Activated CD8-positive, alpha-beta memory T cell treated with anti-CD3 and anti-CD28 coated beads, Interleukin-2, amount 10 ng/mL, durations not matched to agents 7 days and 5 days (primary cell): ENCODE results near the gene AMDHD1. TPM values are rescaled to one million over a fixed set of nuclear protein-coding genes. Genes with fewer than 3 reads are reported as not detected.

Experiments used
- ATAC-seq: fragments of 150-1000 bp; cut with Tn5 transposase; one replicate; pipeline ENCODE4 v1.10.0; 2021; ENCODE audit warnings: moderate library complexity
- CTCF ChIA-PET: fragments of 350-600 bp; sonication (Branson Sonifier 250); formaldehyde crosslinking; loops from one replicate; lab custom pipeline; 2021; ENCODE audit warnings: antibody characterized with exemption; lab: Charles Lee
- DNase-seq: peaks from one replicate; pipeline ENCODE4 v3.0.0-alpha.2; 2020
- H3K27ac Mint-ChIP-seq: one replicate; pipeline ENCODE4 v1.8.0; 2021; ENCODE audit warnings: mild to moderate bottlenecking, mixed read lengths
- H3K27me3 Mint-ChIP-seq: one replicate; pipeline ENCODE4 v1.8.0; 2021; ENCODE audit warnings: mixed read lengths
- H3K36me3 Mint-ChIP-seq: one replicate; pipeline ENCODE4 v1.8.0; 2021; ENCODE audit warnings: mild to moderate bottlenecking, mixed read lengths
- H3K4me1 Mint-ChIP-seq: one replicate; pipeline ENCODE4 v1.8.0; 2021; ENCODE audit warnings: mixed read lengths
- H3K4me3 Mint-ChIP-seq: one replicate; pipeline ENCODE4 v1.8.0; 2021; ENCODE audit warnings: mild to moderate bottlenecking, moderate library complexity, mixed read lengths
- H3K9me3 Mint-ChIP-seq: one replicate; pipeline ENCODE4 v1.8.0; 2022; ENCODE audit warnings: low read depth, mixed read lengths
- total RNA-seq, 2 experiments: library from RNA; stranded (reverse); gene quantifications; one replicate each; pipeline ENCODE4 v1.2.3, GENCODE V29; 2021

The AMDHD1 gene
- total RNA-seq, 2 experiments from 2014 or later, result 1.3 to 1.4 TPM

GRCh38 chr12:95989504-95990123, 46.5 kb downstream of the AMDHD1 start:
- ATAC-seq, result no peak
- CTCF ChIA-PET, result interaction anchor here (1.2 to 1.6 kb wide), 2 partner anchors 9 to 71 kb away, joined by 5 to 6 read pairs; no protein-coding TSS in a partner anchor

DNA sequence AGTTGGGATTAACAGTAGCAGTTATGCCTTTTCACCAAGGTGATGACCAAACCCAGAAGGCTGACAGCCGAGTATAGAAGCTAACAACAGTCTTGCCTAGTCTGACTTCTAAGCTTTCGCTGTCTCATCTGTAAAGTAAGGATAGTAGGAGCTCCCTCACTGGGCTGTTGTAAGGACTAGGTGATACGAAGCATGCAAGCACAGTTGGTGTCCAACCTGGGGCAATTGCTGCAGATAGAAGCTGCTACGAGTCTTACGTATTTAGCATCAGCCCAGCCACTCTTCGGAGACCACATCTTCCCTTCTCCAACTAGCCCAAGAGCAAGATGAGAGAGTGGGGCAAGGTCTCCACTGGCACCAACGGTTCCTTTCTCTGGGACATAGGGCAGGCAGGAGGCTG, 47.0 kb downstream of the AMDHD1 start:
- no peaks in the 10 kb centered on the region for H3K36me3 Mint-ChIP-seq
- H3K4me3 Mint-ChIP-seq, result no peak overlapping the region
- DNase-seq (no peak), ATAC-seq (no peak)
- no peaks in the 10 kb centered on the region for H3K27me3 Mint-ChIP-seq
- no peaks in the 10 kb centered on the region for H3K9me3 Mint-ChIP-seq
- no peaks in the 10 kb centered on the region for H3K4me1 Mint-ChIP-seq
- H3K27ac Mint-ChIP-seq, result no peak overlapping the region
- CTCF ChIA-PET, result interaction anchor here (1.6 kb wide), 1 partner anchor 9 kb away, joined by 6 read pairs; no protein-coding TSS in a partner anchor

More at GRCh38 chr12:95989504-95990123, 46.5 kb downstream of the AMDHD1 start:
- no peak overlapping the region for H3K27ac Mint-ChIP-seq
- H3K27me3 Mint-ChIP-seq, result no peaks in the 10 kb centered on the region
- H3K9me3 Mint-ChIP-seq, result no peaks in the 10 kb centered on the region
- no peak overlapping the region for H3K4me3 Mint-ChIP-seq
- H3K36me3 Mint-ChIP-seq, result no peaks in the 10 kb centered on the region
- DNase-seq, result no peak
- no peaks in the 10 kb centered on the region for H3K4me1 Mint-ChIP-seq

GRCh38 chr12:95993907-95994306, 50.8 kb downstream of the AMDHD1 start:
- Mint-ChIP-seq H3K9me3 (no peaks in the 10 kb centered on the region), H3K4me3 (no peak overlapping the region), H3K27me3 (no peaks in the 10 kb centered on the region), H3K27ac (no peak overlapping the region), H3K4me1 (peaks cover 11% of the 10 kb centered on the region), H3K36me3 (no peaks in the 10 kb centered on the region)
- DNase-seq, result no peak
- CTCF ChIA-PET, result interaction anchor here (1.6 kb wide), 1 partner anchor 75 kb away, joined by 6 read pairs; no protein-coding TSS in a partner anchor
- ATAC-seq, result no peak

GRCh38 chr12:95994476-95994875, 51.3 kb downstream of the AMDHD1 start:
- H3K9me3 Mint-ChIP-seq, result no peaks in the 10 kb centered on the region
- H3K36me3 Mint-ChIP-seq, result no peaks in the 10 kb centered on the region
- CTCF ChIA-PET, result no interaction called here

GRCh38 chr12:95995238-95996031, 52.3 kb downstream of the AMDHD1 start:
- peaks cover 1% of the 10 kb centered on the region for H3K36me3 Mint-ChIP-seq
- H3K9me3 Mint-ChIP-seq, result no peaks in the 10 kb centered on the region
- no peak for ATAC-seq

More at GRCh38 chr12:95994476-95994875, 51.3 kb downstream of the AMDHD1 start:
- ATAC-seq (no peak), DNase-seq (no peak)
- peaks cover 11% of the 10 kb centered on the region for H3K4me1 Mint-ChIP-seq
- no peak overlapping the region for H3K27ac Mint-ChIP-seq
- no peaks in the 10 kb centered on the region for H3K27me3 Mint-ChIP-seq
- H3K4me3 Mint-ChIP-seq, result no peak overlapping the region

GRCh38 chr12:95996034-95996658, 53.0 kb downstream of the AMDHD1 start, which contains the start of gene HAL:
Gene HAL, minus strand, starts transcription at chr12:95996344. Its CDS starts 434 bp downstream, at chr12:95995910.
- no peak within 1 kb of the TSS for H3K27ac Mint-ChIP-seq
- H3K4me3 Mint-ChIP-seq, result no peak within 1 kb of the TSS
- CTCF ChIA-PET, result interaction anchor here (0.6 to 5.2 kb wide), 2 partner anchors 78 to 490 kb away, joined by 4 to 71 read pairs; no protein-coding TSS in a partner anchor
- H3K4me1 Mint-ChIP-seq, result peaks cover 11% of the 10 kb centered on the region
- H3K9me3 Mint-ChIP-seq, result no peaks in the 10 kb centered on the region
- no peak for ATAC-seq
- no peaks in the 10 kb centered on the region for H3K27me3 Mint-ChIP-seq
- DNase-seq, result no peak
- peaks cover 1% of the 10 kb centered on the region for H3K36me3 Mint-ChIP-seq

More at GRCh38 chr12:95995238-95996031, 52.3 kb downstream of the AMDHD1 start:
- Mint-ChIP-seq H3K4me1 (peaks cover 11% of the 10 kb centered on the region), H3K4me3 (no peak overlapping the region), H3K27ac (no peak overlapping the region), H3K27me3 (no peaks in the 10 kb centered on the region)
- no peak for DNase-seq
- CTCF ChIA-PET, result interaction anchor here (0.6 kb wide), 1 partner anchor 490 kb away, joined by 4 read pairs; no protein-coding TSS in a partner anchor

GRCh38 chr12:95997276-95997675, 54.1 kb downstream of the AMDHD1 start:
- Mint-ChIP-seq H3K27me3 (no peaks in the 10 kb centered on the region), H3K4me3 (no peak overlapping the region), H3K4me1 (peaks cover 11% of the 10 kb centered on the region), H3K27ac (no peak overlapping the region), H3K36me3 (peaks cover 1% of the 10 kb centered on the region), H3K9me3 (no peaks in the 10 kb centered on the region)
- CTCF ChIA-PET, result interaction anchor here (2.4 to 5.2 kb wide), 2 partner anchors 9 to 79 kb away, joined by 5 to 71 read pairs; no protein-coding TSS in a partner anchor
- no peak for DNase-seq
- no peak for ATAC-seq

DNA sequence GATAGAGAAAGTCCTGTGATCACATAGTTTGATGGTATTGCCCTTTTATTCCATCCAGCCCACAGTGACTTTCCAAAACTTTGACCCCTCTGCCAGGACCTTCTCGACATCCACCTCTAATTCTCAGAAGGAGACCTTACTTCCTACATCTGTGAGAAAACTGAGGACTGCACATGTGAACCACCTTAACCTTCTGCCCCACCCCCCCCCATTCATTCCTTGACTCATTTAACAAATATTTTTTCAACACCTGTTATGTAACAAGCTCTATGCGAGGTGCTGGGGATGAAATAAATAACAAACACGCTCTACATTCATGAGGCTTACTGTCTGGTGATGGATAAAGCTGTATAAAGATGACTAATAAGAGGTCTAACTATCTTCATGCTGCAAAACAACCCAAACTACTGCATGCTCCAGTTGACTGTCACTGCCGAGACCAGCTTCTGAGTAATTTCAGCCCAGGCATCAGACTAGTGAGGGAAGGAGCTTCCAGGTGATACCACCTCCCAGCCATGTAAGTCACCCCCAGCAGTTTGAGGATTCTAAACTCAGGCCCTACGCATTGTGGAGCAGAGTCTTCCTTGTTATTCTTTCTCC, 54.9 kb downstream of the AMDHD1 start:
- DNase-seq (peak; percentile 47), ATAC-seq (peak; percentile 29)
- no peak overlapping the region for H3K27ac Mint-ChIP-seq
- no peaks in the 10 kb centered on the region for H3K9me3 Mint-ChIP-seq
- H3K36me3 Mint-ChIP-seq, result peaks cover 5% of the 10 kb centered on the region
- no peaks in the 10 kb centered on the region for H3K27me3 Mint-ChIP-seq
- H3K4me3 Mint-ChIP-seq, result no peak overlapping the region
- H3K4me1 Mint-ChIP-seq, result peaks cover 11% of the 10 kb centered on the region
- CTCF ChIA-PET, result interaction anchor here (0.6 to 5.2 kb wide), 34 partner anchors 8 to 919 kb away, joined by 3 to 71 read pairs (median 4); partner anchors contain the start of genes AMDHD1, CCDC38, FGD6 and VEZT

DNA sequence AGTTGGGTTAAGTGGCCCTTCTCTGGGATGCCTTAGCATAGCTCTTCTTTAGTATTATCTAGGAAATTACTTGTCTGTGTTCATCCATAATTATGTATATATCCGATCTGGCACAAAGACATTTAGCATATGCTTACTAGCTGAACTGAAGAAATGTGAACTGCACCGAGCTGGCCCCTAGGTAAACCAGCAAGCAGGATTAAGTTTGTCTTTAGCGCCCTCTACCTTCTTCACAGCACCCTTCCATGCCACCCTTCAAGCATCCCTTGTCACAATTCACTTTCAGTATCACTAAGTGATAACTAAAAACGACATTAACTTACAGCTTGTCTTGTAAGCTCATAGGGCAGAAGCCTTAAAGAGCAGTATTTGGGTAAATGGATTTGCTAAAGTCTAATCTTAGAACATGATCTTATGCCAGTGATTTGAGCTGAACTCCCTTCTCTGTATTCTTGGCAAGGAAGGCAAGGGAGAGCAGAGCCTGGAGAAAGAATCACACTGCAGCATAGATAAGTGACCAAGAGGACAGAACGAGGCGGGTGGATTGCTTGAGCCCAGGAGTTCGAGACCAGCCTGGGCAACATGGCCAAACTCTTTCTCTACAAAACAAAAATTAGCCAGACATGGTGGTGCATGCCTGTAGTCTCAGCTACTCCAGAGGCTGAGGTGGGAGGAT, 55.6 kb downstream of the AMDHD1 start:
- H3K27me3 Mint-ChIP-seq, result no peaks in the 10 kb centered on the region
- CTCF ChIA-PET, result interaction anchor here (0.6 to 5.2 kb wide), 37 partner anchors 9 to 920 kb away, joined by 3 to 71 read pairs (median 4); partner anchors contain the start of genes AMDHD1, CCDC38, FGD6 and VEZT
- peaks cover 11% of the 10 kb centered on the region for H3K4me1 Mint-ChIP-seq
- peaks cover 5% of the 10 kb centered on the region for H3K36me3 Mint-ChIP-seq
- peak; percentile 73 for DNase-seq
- peak; percentile 99 for ATAC-seq
- peak overlapping the region; percentile 52 for H3K27ac Mint-ChIP-seq
- H3K4me3 Mint-ChIP-seq, result no peak overlapping the region
- H3K9me3 Mint-ChIP-seq, result no peaks in the 10 kb centered on the region

- Mint-ChIP-seq H3K4me1 (peaks cover 11% of the 10 kb centered on the region), H3K4me3 (no peak overlapping the region), H3K9me3 (no peaks in the 10 kb centered on the region), H3K27me3 (no peaks in the 10 kb centered on the region), H3K27ac (no peak overlapping the region), H3K36me3 (peaks cover 5% of the 10 kb centered on the region)
- ATAC-seq (no peak), DNase-seq (no peak)
- CTCF ChIA-PET, result interaction anchor here (0.6 to 5.2 kb wide), 14 partner anchors 8 to 517 kb away, joined by 3 to 71 read pairs (median 5); partner anchors contain the start of genes AMDHD1 and CCDC38
Measured at GRCh38 chr12:95999484-95999883, 56.4 kb downstream of the AMDHD1 start.

DNA sequence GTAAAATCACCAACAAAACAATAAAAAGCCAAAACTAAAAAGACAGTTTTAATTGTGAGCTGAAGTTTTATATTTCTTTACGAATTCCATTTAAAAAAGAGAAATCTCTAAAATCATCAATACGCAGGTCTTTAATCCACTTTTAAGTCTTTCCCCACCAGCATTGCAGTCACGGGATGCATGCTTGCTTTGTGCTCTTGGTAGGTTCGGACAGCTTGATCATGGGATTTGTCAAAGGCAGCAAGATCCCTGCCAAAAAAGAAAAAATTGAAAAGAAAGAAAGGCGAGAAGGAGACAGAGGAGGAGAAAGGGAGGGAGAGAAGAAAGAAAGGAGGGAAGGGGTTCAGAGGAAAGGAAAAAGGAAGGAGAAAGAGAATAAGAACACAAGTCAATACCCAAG, 57.7 kb downstream of the AMDHD1 start:
- DNase-seq (no peak), ATAC-seq (no peak)
- Mint-ChIP-seq H3K36me3 (peaks cover 11% of the 10 kb centered on the region), H3K27ac (no peak overlapping the region), H3K4me1 (peaks cover 11% of the 10 kb centered on the region), H3K4me3 (no peak overlapping the region), H3K27me3 (no peaks in the 10 kb centered on the region), H3K9me3 (no peaks in the 10 kb centered on the region)
- CTCF ChIA-PET, result interaction anchor here (0.6 to 5.2 kb wide), 5 partner anchors 24 to 1241 kb away, joined by 3 to 71 read pairs (median 3); no protein-coding TSS in a partner anchor

DNA sequence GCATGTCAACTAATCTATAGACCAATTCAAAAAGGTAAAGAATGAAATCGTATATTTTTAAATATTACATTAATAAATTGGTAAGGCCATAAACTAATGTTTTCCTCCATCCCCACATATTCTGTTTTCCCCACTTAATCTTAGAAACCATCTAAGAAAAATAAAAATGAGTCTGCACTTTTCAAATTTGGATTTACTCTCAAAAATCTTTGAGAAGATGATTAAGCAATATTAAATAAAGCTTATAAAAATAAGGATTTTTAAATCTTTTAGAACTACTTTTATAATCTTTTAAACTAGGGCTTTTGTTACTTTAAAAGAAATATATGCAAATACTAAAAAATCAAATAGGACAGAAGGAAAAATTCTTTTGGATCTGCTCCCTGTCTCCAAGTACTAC, 63.6 kb downstream of the AMDHD1 start:
- Mint-ChIP-seq H3K27me3 (no peaks in the 10 kb centered on the region), H3K36me3 (peaks cover 20% of the 10 kb centered on the region), H3K4me1 (no peaks in the 10 kb centered on the region), H3K27ac (no peak overlapping the region), H3K4me3 (no peak overlapping the region), H3K9me3 (no peaks in the 10 kb centered on the region)
- CTCF ChIA-PET, result no interaction called here
- DNase-seq (no peak), ATAC-seq (no peak)
